Peyer's patch (tissue), 4 donors: ENCODE data around the gene HELZ2. TPM values are rescaled to one million over a fixed set of nuclear protein-coding genes. Genes with fewer than 3 reads are reported as not detected.

Source experiments
- DNase-seq, 3 donors: peaks; one replicate each; pipeline ENCODE4 v3.0.0-alpha.2; 2017 to 2019
- H3K27ac ChIP-seq, 4 donors: fragments of 200-600 bp; sonication (generic); one replicate each; pipeline ENCODE4 v1.5.1; 2016 to 2019
- H3K27me3 ChIP-seq, 2 donors: fragments of 200-600 bp; sonication (generic); one replicate each; pipeline ENCODE4 v1.5.1; 2019
- H3K36me3 ChIP-seq, 3 donors: fragments of 200-600 bp; sonication (generic); one replicate each; pipeline ENCODE4 v1.5.1; 2016 to 2019
- H3K4me1 ChIP-seq, 4 donors: fragments of 200-600 bp; sonication (generic); one replicate each; pipeline ENCODE4 v1.5.1; 2016 to 2019
- H3K4me3 ChIP-seq, 4 donors: fragments of 200-600 bp; sonication (generic); 1 replicate in 3 of 4; 2 replicates in 1 of 4; pipeline ENCODE4 v1.5.1; 2016 to 2019; ENCODE audit warnings: mild to moderate bottlenecking in 1 of 4
- H3K9me3 ChIP-seq, 4 donors: fragments of 200-600 bp; sonication (generic); one replicate each; pipeline ENCODE4 v1.5.1; 2016 to 2019; ENCODE audit warnings: mild to moderate bottlenecking in 1 of 4
- CTCF ChIP-seq, 6 experiments: fragments of 450-650 bp in 4 of 6; fragments of 200-600 bp in 2 of 6; sonication (generic) in 1 of 6; IDR thresholded peaks; one replicate each; pipeline ENCODE4 v1.5.1; 2017 to 2019; ENCODE audit warnings: antibody characterized with exemption in 6 of 6, mild to moderate bottlenecking in 3 of 6, moderate library complexity in 1 of 6
- POLR2A ChIP-seq, 2 donors: fragments of 450-650 bp; IDR thresholded peaks; one replicate each; pipeline ENCODE4 v1.5.1; 2017; ENCODE audit warnings: antibody characterized with exemption in 2 of 2, mild to moderate bottlenecking in 2 of 2, moderate library complexity in 2 of 2
- total RNA-seq, 4 donors: library from RNA; depleted of rRNA; stranded (reverse); fragments of >200 nt; gene quantifications; one replicate each; pipeline ENCODE4 v1.1.0, GENCODE V29; 2016

The HELZ2 gene
- total RNA-seq, 4 donors from 2014 or later, result 32.2 to 42.0 (median 38.4) TPM

DNA sequence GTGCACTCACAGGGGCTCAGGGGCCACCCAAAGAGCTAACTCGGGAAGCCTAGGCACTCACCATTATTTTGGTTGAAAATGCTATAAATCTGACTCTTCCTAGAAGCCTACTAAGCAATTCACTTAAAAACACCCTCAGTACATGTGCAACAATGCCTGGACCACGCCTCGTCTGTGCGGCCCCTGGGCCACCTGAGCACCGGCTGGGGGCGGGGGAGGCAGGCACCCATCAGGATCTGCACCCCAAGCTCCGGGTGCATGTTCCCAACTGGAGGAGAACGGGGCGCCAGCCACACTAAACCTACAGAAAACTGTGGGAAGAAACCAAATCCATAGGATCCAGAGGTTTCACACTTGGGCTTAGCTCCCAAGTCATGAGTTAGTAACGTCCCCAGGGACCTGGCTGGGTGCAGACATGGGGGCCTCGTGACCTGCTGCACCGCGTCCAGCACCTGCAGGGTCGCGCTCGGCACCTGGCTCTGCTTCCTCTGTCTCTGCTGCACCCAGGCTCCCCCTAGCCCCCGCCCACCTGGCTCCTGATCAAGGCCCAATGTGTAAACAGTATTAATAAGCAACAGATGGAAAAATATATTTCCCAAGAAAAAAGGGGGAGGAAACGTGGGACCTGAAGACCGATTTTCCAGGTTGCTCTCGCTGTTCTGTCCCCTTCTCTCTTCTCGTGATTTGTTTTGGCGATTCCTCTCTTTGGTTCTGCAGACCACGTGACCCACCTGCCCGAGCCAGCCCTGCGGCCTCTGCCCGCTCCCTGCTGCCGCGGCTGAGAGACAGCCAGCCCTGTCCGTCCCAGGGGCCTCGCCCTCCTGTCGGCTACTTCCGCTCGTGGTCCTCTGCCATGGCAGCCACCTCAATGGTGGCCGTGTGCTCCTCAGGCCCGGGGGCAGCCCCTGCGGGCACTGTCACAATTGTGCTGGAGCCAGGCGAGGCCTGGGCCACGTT lies 15.5 kb upstream of the HELZ2 start:
- Histone ChIP-seq H3K36me3 (peaks cover 0 to 55% (median 0%) of the 10 kb centered on the region in 3 donors), H3K4me3 (no peak overlapping the region), H3K9me3 (no peaks in the 10 kb centered on the region), H3K27me3 (no peaks in the 10 kb centered on the region), H3K27ac (no peak overlapping the region), H3K4me1 (no peaks in the 10 kb centered on the region)
- no peak for DNase-seq
- TF ChIP-seq POLR2A (IDR thresholded peaks at IDR 0.05), result no peak
- no peak for TF ChIP-seq CTCF (IDR thresholded peaks at IDR 0.05)

DNA sequence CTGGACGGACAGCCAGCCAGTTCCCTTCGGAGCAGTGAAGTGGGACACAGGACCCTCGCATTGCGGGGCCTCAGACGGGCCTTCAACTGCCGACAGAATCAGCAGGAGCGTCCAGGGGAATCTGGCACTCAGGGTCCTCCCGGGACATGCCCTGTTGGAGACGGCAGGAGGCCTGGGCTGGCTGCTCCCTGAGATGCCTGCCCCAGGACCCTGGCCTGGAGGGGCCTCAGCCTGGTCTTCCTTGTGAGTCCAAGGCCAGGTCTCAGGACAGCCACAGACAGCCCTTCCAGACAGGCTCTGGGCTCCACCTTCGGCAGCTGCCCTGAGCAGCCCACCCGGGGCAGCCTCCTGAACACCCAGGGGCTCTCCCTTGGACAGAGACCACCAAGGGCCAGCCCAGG lies 14.6 kb upstream of the HELZ2 start:
- no peak overlapping the region for H3K27ac ChIP-seq
- no peaks in the 10 kb centered on the region for H3K4me1 ChIP-seq
- H3K9me3 ChIP-seq, result no peaks in the 10 kb centered on the region
- no peak for DNase-seq
- H3K36me3 ChIP-seq, result peaks cover 0 to 46% (median 0%) of the 10 kb centered on the region in 3 donors
- no peaks in the 10 kb centered on the region for H3K27me3 ChIP-seq
- no peak overlapping the region for H3K4me3 ChIP-seq
- TF ChIP-seq POLR2A (IDR thresholded peaks at IDR 0.05), result no peak
- no peak for TF ChIP-seq CTCF (IDR thresholded peaks at IDR 0.05)

- Histone ChIP-seq H3K9me3 (no peaks in the 10 kb centered on the region), H3K4me1 (no peaks in the 10 kb centered on the region), H3K4me3 (no peak overlapping the region), H3K27me3 (no peaks in the 10 kb centered on the region), H3K27ac (no peak overlapping the region), H3K36me3 (peaks cover 0 to 40% (median 0%) of the 10 kb centered on the region in 3 donors)
- no peak for DNase-seq
- TF ChIP-seq POLR2A (IDR thresholded peaks at IDR 0.05) (no peak), CTCF (IDR thresholded peaks at IDR 0.05) (no peak)
These were observed 13.9 kb upstream of the HELZ2 start for GRCh38 chr20:63587776-63588591.

- Histone ChIP-seq H3K36me3 (peaks cover 0 to 33% (median 0%) of the 10 kb centered on the region in 3 donors), H3K27ac (no peak overlapping the region), H3K4me1 (no peaks in the 10 kb centered on the region), H3K27me3 (no peaks in the 10 kb centered on the region), H3K9me3 (no peaks in the 10 kb centered on the region), H3K4me3 (no peak overlapping the region)
- no peak for TF ChIP-seq POLR2A (IDR thresholded peaks at IDR 0.05)
- no peak for DNase-seq
These were observed 13.2 kb upstream of the HELZ2 start for GRCh38 chr20:63587256-63587655.

- H3K9me3 ChIP-seq, result no peaks in the 10 kb centered on the region
- H3K4me3 ChIP-seq, result no peak overlapping the region
- H3K27me3 ChIP-seq, result no peaks in the 10 kb centered on the region
- no peaks in the 10 kb centered on the region for H3K4me1 ChIP-seq
- H3K27ac ChIP-seq, result no peak overlapping the region
- peaks cover 0 to 29% (median 0%) of the 10 kb centered on the region in 3 donors for H3K36me3 ChIP-seq
- no peak for TF ChIP-seq CTCF (IDR thresholded peaks at IDR 0.05)
- no peak for TF ChIP-seq POLR2A (IDR thresholded peaks at IDR 0.05)
- no peak for DNase-seq
These were observed 12.8 kb upstream of the HELZ2 start for GRCh38 chr20:63586797-63587196.
